SW 1271 (cell line): ENCODE measurements around the gene TRERF1.

Experiments used
- DNase-seq, 2 experiments: peaks; one replicate each; lab custom pipeline; 2025; lab: John Stamatoyannopoulos, UW

Gene TRERF1

DNA sequence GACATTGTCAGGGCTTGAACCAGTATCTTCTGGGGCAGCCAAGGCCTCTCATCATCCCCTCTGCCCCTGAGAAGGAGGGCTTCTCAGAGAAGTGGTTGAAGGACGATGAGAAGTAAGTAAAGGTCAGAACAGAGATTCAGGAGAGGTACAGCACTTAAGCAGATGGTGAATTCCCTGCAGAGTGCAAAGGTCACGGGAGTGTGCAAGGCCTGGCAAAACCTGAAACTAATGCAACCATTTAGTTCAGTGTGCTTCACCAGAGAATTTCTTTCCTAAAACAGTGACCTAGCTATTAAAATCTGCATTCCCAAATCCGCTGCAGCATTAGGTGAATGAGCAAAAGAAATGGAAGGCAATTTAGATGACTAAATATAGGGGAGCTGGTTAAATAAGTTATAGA lies 58.4 kb downstream of the TRERF1 start:
- DNase-seq: no peak

DNA sequence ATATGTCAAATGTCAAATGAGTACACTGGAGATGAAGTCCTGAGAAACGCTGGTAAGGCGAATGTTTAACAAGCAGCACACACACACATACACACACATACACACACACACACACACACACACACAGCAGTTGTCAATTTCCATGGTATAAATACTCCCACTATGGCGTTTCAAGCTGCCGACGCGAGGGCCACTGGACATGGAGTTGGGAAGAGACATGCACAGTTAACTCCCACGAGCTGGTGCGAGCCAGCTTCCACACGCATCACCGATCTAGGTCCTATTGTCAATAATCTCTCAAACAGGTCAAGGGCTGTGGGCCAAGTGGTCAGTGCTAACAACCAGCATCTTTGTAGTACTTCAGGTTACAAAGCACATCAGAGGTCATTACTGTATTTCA lies 58.9 kb downstream of the TRERF1 start:
- no peak for DNase-seq

DNA sequence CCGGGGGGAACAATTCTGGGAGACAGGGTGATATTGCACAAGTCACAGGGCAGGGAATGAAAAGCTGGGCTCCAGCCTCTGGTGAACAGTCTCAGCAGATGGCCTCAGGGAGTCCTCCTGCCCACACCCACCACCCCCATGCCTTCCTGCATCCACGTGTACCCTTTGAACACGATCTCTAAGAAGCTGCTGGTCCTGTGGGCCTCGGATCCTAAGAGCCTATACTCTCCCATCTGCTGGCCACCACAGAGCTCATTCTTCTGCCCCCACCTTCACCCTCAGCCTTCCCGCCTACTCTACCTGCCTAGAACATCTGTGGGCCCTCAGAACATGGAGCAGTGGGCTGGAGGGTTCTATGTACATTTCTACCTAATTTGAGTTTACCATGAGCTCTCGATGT lies 60.3 kb downstream of the TRERF1 start:
- DNase-seq: no peak

DNA sequence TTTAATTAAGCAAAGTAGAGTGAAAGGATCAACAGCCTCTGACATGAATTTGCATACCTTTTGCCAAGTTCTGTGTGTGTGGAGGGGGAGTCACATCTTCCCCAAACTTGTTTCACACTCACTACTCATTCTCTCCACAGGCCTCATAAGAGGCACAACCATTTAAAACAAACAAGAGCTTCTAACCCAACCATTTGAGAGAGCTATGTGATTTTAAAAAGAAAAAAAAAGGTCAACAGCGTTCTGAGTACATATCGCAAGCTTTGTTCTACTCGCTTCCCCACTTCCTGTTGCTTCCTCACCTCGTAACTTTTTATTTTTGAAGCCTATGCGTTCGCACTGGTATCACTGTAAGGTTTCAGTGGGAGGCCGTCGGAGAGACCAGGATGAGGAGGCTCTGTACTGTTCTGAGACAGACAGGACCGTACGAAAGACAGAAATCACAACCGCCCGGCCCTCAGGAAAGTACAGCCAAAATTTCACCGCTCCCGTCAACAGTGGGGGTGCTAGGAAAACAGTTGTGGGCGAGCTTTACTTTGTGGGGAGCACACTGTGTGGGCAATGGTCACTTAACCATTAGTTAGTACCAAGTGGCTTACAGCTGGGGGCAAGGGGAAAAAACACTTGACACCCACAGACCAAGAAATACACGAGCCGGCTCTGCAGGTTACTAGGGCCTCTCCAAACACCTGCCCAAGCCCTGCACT lies 61.3 kb downstream of the TRERF1 start:
- DNase-seq: no peak

DNA sequence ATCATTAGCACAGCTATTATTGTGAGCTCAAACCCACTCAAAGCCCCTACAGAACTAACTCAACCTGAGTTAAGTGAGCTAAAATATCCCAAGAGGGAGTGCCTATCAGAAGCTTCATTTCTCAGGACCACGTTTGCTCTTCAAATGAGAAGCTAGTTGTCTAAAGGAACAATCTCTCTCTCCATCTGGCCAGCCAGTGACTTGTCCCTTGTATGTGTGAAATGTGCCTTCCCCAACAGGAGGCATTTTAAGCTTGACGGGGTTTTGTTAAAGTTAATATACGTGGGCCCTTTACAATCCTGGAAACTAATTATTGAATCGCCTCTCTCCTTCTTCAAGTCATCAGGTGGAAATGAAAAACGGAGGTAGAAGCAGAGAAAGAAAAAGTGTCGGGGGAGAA lies 62.0 kb downstream of the TRERF1 start:
- no peak for DNase-seq

DNA sequence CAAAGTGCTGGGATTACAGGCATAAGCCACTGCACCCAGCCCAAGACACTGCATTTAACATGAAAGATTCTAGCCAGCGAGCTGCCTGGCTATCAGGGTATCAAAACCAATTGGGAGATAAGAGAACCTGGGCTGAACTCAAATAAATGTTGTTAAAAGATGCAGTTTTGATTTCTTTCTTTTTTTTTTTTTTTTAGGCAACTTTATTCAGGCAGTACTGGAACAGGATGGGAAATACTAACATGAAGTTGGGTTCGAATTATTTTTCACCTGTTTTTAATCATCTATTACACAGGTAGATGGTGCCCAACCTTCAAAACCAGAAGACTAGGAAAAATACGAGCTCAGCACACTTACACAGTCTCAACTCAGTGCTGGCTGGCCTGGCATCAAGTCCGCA lies 63.7 kb downstream of the TRERF1 start:
- DNase-seq: no peak

DNA sequence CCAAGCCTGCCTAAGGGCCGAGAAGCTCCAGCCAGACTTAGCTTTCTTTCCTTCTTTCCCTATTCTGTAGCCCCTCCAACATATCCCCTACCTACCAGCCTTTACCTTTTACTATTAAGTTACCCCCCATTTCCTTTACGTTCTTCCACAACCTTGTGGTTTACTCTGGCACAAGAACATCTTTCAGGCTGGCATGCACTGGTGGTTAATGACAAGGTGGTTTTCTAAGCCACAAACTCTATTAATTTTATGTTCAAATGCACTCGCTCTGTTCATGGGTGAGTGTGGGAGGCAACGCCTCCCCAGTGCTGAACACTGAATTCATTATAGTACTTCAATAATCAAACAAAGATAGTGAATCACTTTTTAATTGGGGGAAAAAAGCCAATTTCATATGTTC lies 64.4 kb downstream of the TRERF1 start:
- DNase-seq: no peak

DNA sequence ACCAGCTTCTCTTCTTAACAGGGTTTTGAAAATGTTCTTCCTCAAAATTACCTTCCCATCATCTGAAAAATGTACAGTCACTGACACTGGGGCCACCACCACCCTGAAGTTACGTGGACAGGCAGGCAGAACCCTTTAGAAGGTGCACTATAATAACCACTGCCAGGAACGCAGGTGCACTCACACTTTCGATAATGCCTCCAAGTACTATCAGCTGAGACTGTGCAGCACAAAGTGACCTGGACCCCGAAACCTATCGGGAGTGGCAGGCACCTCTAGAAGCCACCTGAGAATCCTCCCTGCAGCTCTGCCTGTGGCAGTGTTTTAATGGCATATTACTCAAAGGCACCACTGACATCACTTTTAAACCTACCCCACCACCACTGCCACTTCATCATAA lies 66.4 kb downstream of the TRERF1 start:
- DNase-seq: no peak

DNA sequence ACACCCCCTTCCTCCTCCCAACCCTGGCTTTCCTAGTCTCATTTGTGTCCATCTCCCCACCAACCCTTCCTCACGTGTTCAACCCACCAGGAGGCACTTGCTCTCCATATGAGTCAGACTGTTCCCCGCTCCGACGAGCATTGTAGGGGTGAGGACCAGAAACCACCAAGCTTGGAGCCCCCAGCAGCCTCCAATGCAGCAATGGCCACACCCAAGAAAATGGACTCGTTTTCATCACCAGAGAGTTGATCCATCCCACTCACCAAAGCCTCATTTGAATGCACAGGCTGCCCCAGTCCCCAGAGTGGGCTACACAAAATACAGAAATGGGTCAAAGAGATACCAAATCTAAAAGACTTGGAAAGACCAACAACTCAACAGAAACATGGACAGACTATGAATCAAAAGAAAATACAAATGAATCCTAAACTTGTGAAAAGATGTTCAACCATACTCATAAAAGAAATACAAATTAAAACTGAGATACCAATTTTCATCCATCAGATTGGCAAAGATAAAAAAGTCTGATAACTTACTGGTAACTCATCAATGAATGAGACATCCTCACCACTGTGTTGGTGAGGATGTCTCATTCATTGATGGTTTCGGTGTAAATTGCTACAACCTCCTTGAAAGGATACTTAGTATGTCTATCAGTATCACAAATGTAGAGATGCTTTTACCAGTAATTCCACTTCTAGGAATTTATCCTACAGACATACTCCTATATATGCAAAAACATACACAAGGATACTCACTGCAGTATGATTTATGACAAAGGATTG lies 68.1 kb downstream of the TRERF1 start:
- no peak for DNase-seq

DNA sequence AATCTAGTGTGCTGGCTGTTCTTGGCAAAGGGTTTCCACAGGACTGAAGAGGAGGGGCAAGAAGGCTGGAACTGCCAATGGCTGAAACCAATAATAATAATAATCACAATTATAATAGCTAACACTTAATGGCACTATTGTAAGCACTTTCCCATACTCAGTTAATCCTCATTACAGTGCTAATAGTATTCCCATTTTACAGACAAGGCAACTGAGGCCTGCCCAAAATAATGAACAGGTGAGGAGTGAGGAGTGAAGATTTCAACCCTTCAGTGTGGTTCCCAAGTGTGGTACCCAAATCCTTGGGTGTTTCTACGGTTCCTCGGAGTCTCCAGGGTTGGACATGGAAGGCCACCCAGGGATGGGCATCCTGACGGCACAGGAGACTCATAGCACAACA lies 69.9 kb downstream of the TRERF1 start:
- DNase-seq: no peak

DNA sequence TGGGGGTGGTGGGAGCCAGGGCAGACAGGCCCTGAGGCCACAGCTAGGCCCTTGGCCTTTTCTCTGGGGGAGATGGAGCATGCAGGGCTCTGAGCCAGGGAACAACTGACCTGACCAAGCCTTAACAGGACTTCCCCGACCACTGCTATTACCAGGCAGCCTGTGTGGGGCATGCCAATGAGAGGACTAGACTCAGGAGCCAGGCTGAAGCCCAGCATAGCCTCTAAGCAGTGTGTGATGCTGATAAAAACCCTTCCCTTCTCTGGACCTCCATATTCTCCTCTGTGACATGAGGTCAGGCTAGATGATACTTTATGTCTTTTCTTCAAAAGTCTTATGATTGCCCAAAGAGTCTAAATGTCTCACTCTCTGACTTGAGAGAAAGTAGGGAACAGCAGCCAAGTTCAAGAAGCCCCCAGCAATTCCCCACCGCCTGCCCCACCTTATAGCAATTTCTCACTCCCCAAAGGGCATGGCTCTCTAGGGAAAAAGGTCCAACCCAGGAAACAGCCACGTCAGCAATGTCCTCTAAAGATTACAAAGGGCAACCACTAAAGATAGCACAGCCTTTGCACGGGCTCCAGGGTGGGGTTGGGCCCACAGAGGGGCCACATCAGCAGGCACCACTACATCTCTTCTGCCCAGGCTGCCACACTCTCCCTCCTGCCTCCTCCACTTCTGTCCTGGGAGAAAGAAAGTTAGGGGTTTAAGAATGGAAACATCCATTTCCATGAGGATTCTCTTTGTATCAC lies 71.3 kb downstream of the TRERF1 start:
- no peak for DNase-seq

DNA sequence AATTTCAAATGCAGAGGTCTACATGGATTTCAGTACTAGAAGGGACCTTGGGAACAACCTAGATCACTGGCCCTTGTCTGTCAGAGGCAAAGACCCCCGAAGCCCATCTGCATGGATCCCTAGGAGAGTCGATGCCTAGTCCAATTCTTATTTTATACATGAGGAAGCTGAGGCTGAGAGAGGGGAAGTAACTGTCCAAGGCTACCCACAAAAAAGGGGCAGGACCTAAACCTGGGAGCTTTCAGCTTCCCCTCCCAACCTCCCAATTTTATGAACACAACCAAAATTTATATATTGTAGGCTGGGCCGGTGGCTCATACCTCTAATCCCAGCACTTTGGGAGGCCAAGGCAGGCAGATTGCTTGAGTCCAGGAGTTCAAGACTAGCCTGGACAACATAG lies 73.2 kb downstream of the TRERF1 start:
- DNase-seq: no peak

DNA sequence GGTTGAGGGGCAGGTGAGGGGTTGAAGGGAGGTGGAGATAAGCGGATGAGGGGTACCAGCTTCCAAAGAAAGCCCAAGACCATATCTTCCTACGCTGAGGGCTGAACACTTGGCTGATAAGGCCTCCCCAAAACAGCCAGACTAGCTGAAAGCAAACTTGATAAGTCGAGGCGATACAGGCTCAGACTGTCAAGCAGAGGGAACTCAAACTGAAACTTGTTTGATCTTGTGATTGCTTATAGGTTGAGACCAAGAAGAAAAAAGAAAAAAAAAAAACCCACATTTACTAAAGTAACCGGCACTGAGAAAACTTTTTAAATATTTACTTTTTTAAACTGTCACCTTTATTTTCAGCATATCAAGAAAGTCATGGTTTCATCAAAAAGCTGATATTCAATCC lies 73.6 kb downstream of the TRERF1 start:
- no peak for DNase-seq

DNA sequence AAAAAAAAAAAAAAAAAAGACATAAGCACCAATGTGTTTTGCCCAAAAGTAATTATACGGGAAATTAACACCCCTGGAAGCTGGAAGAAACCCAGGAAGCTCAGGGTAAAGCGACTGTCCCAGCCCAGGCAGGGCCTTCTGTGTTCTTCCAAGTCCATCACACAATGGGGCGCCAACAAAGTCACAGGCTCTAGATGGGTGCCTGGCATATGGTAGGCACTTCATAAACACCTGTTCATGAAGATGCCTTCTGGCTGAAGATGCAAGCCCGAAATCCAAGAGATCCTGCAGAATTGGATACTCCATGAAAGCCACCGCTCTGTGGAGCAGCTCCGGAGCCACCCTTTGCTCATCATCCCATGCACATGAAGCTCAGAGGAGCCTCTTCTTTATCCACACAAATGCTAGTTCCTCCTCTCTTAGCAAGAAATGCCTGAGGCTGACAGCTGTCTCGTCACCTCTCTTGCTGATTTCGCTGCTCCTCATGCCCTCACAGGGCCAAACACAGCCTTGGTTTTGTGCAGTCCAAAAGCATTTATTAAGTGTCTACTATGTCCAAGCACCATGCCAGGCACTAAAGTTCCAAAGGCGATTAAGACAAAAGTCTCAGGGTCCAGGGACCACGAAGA lies 76.6 kb downstream of the TRERF1 start:
- no peak for DNase-seq

DNA sequence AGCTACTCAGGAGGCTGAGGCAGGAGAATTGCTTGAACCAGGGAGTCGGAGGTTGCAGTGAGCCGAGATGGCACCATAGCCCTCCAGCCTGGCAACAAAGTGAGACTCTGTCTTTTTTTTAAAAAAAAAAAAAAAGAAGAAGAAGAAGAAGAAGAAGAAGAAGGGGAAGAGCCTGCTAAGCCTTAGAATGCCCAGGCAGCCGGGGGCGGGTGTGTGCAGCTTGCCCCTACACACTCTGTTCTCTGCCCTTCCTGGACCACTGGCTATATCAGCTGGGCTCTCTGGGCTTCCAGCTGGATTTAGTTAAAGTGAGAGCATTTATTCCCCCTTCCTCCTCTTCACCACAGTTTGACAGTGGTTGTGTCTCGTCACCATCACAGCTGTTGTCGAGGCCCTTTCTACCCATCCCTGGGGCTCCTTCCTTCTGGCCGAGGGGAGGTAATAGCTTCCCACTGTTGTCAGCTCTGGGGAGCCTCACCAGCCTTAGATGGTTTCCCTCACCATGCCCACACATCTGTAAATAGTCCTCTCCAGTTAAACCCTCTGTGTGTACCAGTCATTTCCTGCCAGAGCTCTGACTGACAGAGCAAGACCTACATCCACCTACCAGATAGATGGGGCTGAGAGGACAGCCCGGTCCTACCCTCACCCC lies 77.6 kb downstream of the TRERF1 start:
- DNase-seq: no peak

DNA sequence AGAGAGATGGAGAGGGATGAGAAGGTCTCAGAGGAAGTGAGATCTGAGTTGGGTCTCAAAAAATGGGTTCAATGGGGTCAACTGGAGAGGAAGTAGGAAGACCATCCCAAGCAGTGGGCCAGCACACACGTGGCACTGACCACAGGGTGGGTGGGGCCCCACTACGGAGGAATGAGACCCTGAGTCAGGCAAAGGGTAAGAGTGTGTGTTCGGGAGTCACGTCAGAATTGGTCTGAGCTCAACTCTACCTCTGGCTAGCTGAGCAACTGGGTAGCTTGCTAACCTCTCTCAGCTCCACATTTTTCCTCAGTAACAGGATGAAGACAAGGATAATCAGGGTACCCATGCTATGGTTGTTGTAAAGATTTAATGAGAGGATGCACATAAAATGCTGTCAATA lies 79.0 kb downstream of the TRERF1 start:
- no peak for DNase-seq

DNA sequence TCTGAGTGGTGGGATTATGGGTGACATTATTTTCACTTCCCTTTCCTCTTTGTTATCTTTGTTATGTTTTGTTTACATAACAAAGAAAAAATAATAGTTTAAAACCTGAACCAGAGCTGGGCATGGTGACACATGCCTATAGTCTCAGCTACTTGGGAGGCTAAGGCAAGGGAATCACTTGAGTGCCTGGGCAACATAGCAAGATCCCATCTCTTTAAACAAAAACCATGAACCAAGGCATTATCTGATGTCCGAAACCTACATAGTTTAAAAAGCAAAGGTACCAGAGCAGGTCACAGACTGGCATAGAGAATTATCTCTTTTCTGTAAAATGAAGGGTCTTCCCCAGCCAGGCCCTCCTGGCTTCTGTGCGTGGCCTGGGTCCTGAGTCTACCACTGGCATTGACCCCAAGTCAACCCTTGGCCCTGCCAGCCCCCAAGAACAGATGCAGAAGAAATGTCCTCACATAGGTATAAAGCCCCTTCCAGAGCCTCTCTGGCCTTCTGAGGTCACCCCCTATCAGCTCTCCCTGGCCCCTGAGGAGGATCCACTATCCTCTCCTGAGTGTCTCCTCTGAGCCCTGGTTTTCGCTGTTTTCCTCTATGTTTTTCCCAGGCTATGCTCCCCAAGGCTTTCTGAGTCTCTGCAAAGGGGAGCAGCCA lies 81.3 kb downstream of the TRERF1 start:
- DNase-seq: no peak

DNA sequence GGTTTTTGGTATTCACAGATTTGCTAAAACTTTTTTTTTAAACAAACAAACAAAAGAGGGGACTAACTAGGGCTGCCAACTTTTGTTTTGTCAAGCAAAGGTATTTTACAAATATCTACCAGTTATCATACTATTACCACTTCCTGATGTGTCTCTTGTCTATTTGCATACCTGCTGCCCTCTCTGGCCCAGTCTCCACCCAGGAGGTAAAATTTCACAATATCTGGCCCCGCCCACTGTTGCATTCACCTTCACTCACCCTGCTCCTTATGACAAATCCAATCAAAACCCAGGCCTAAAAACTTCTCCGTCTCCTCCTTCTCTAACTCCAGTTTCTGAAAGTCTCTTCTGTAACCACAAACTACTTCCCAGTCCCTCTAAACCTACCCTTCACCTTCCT lies 82.2 kb downstream of the TRERF1 start:
- no peak for DNase-seq

DNA sequence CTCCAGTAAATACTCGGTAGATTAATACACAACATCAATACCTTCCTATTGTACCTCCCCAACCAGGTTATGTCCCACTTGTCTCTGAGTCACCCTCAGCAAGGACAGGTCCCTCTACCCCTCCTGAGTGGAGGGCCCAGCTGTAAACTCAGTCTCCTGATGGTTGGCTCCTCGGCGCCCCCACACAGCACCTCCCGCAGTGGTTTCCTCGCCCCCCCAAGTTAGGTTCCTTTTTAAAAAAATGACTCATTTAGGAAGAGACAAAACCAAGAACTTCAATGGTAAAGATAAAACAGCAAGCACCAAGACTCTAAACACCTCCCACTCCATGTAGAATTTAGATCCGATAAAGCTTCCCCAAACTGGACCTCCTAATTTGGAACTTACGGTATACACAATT lies 83.5 kb downstream of the TRERF1 start:
- no peak for DNase-seq

DNA sequence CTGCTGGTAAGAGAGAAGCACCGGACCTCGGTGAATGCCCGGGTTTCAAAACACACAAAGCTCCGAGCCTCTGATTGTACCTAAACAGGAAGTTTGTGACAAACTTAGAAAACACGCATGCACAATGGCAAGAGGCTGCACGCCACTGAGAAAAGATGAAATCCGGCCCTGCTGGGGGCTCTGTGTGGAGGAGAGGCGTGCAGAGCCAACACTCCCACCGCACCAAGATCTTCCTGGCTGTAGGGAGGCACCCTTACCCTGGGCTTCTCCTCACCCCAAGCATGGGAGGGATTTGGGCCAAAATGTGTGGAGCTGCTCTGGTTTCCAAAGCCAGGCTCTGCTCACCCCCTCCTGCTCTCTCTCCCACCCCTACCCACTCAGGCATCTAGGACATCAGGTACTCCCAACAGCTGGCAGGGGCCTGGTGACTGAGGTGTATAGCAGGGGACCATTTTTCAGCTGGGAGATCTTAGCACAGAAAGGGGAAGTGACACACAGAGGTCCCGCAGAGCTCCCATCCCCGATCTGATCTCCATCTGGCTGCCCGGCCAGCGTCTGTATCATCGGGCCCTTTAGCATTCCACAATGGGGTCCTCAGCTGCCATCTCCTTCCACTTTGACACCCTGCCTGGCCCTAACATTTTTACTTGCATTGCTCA lies 84.2 kb downstream of the TRERF1 start:
- DNase-seq: no peak

DNA sequence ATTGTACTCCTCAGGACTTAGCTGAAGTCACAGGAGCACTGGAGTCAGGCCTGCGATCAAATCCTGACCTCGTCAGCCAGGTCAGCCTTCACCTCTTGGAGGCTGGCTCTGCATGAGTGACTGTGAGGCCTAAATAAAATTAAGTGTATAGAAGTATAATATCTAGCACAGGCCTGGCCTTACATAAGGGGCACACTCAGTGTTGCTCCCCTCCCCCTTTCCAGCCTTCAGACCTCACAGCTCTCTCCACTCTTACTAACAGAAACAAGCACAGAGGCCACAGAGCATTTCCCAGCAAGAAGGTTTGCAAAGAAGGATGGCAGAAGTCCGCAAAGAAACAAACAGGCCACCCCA lies 84.8 kb downstream of the TRERF1 start:
- DNase-seq: no peak
